SH-SY5Y (cell line): ENCODE measurements around the gene ELF2.

Experiments used
- GATA2 ChIP-seq: IDR thresholded peaks from 2 replicates; pipeline ENCODE4 v1.6.1; 2011; ENCODE audit warnings: mild to moderate bottlenecking, low read depth, low read length
- GATA3 ChIP-seq: IDR thresholded peaks from 2 replicates; pipeline ENCODE4 v1.6.1; 2011; ENCODE audit warnings: low read depth, mild to moderate bottlenecking, low read length, moderate library complexity

The ELF2 gene

DNA sequence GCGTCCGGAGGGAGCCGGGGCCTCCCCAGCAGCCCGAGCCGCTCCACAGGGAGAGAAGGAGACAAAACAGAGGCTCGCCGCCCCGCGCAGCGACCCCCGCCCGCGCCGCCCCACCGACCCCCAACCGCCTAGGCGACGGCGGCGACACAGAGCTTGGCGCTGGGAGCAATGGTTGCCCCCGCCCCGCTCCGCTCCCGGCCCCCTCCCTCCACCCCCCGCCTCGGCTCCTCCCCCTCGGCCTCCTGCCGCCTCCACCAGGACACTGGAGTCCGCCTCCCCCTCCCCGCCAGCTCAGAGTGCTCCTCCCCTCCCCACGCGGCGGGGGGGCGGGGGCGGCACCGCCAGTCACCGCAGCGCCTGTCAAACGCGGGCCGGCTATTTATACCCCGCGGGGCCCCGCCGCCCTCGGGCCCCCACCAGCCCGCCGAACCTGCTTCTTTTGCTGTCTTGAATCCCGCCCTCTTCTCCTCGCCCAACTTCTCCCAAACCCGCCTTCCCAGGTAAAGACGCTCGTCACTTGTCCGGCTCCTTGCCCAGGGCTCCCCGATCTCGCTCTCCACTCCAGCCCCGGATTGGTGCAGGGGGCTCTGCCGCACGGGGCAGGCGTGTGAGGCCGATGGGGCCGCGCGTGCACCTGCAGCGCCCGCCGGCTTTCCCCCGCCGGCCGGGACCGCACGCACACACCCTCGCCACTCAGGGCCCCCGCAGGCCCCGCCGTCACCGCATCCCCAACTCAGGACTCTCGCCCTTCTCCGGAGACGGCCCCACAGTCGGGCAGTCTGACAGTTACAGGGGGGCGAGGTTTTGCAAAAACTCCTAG, at the start of gene ELF2:
TSS of gene ELF2 (minus strand) at position 170 of the 820 bp plus-strand sequence. CDS start 39,517 bp downstream, outside the sequence.
- TF ChIP-seq GATA2 (no peak), GATA3 (no peak)

GRCh38 chr4:139223682-139224317, 46.8 kb upstream of the ELF2 start:
- no peak for TF ChIP-seq GATA2
- no peak for TF ChIP-seq GATA3

- TF ChIP-seq GATA2 (no peak), GATA3 (no peak)
Observed at GRCh38 chr4:139222215-139222614, 45.2 kb upstream of the ELF2 start.

- no peak for TF ChIP-seq GATA3
- TF ChIP-seq GATA2: no peak
Observed at GRCh38 chr4:139221687-139222086, 44.7 kb upstream of the ELF2 start.

DNA sequence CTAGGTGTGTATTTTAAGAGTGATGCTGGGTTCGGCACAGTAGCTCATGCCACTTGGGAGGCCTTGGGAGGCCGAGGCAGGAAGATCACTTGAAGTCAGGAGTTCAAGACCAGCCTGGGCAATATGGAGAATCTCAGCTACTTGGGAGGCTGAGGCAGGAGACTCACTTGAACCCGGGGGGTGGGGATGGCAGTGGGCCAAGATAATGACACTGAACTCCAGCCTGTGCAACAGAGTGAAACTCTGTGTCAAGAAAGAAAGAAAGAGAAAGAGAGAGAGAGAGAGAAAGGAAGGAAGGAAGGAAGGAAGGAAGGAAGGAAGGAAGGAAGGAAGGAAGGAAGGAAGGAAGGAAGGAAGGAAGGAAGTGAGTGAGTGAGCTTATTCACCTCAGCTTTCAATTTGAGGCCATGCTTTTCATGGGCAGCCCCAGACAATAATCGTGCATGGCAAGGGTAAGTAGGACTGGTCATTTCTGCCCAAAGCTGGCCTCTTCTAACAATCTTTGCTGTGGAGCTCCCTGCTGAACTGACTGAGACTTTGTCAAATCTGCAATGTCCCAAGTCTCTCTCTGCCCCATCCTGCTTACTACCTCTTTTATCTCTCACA, 42.5 kb upstream of the ELF2 start:
- no peak for TF ChIP-seq GATA3
- TF ChIP-seq GATA2: no peak

- TF ChIP-seq GATA2 (no peak), GATA3 (no peak)
Observed at GRCh38 chr4:139214039-139214534, 37.1 kb upstream of the ELF2 start.

- no peak for TF ChIP-seq GATA3
- TF ChIP-seq GATA2: no peak
Observed at GRCh38 chr4:139212900-139213299, 35.9 kb upstream of the ELF2 start.

DNA sequence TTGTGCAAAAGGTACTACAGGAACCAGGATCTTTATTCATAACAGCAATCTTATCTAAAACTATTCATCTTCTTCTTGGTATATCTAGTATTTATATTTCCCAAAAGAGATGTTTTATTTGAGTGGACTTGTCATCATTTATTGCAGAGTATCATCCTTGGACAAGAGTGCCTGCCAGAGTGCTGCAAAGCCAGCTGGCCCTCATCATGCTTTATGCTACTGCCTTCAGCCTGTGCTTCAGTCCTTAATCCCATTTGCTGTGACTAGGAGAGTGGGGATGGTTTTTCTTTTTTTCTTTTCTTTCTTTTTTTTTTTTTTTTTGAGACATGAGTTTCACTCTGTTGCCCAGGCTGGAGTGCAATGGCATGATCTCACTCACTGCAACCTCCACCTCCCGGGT, 33.5 kb upstream of the ELF2 start:
- no peak for TF ChIP-seq GATA3
- no peak for TF ChIP-seq GATA2

DNA sequence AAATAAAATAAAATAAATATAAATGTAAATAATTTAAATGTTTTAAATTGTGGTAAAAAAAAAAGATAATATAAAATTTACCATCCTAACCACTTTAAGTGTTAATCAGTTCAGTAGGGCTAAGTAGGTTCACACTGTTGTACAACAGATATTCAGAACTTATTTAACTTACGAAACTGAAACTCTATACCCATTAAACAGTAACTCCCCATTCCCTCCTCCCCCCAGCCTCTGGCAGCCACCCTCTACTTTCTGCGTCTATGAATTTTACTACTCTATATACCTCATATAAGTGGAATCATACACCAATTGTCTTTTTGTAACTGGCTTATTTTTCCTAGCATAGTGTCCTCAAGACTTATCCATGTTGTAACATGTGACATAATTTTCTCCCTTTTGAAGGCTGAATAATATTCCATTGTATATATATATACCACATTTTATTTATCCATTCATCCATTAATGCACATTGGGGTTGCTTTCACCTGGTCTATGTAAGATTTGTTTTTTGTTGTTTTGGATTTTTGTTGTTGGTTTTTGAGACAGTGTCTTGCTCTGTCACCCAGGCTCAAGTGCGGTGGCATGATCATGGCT, 32.5 kb upstream of the ELF2 start:
- TF ChIP-seq GATA3: no peak
- TF ChIP-seq GATA2: no peak

GRCh38 chr4:139208404-139208945, 31.5 kb upstream of the ELF2 start:
- no peak for TF ChIP-seq GATA2
- TF ChIP-seq GATA3: no peak

DNA sequence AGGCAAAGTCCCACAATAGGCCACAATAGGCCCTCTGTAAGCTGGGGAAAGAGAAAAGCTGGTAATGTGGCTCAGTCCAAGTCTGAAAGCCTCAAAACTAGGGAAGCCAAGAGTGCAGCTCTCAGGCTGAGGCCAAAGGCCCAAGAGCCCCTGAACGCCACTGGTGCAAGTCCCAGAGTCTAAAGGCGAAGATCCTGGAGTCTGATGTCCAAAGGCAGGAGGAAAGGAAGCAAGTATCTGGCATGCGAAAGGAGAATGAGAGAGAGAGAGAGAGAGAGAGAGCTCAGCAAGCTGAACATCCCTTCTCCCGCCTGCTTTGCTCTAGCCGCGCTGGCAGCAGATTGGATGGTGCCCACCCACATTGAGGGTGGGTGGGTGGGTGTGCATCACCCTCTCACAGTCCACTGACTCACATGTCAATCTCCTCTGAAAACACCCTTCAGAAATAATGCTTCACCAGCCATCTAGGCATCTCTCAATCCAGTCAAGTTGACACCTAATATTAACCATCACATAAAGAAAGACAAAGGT, 30.9 kb upstream of the ELF2 start:
- TF ChIP-seq GATA3: no peak
- no peak for TF ChIP-seq GATA2

DNA sequence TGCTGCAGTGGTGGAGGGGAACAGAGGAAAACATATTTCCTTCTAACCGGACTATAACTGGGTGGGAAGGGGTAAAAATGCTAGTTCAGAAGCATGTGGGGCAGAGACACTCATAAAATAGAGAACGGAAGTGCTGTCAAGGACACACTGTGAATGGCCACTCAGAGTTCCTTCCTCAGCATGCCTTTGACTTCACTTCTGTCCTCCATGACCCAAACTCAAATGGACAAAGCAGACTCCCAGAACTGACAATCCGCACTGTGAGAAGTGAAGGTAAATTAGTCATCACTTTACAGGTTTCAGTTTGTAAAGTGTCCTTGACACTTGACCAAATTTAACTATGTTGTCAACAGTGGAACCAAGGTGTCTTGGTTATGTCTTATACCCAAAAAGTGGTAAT, 30.2 kb upstream of the ELF2 start:
- TF ChIP-seq GATA3 (no peak), GATA2 (no peak)

GRCh38 chr4:139202991-139203390, 26.0 kb upstream of the ELF2 start:
- TF ChIP-seq GATA3 (no peak), GATA2 (no peak)

GRCh38 chr4:139200506-139200905, 23.5 kb upstream of the ELF2 start:
- no peak for TF ChIP-seq GATA3
- no peak for TF ChIP-seq GATA2

DNA sequence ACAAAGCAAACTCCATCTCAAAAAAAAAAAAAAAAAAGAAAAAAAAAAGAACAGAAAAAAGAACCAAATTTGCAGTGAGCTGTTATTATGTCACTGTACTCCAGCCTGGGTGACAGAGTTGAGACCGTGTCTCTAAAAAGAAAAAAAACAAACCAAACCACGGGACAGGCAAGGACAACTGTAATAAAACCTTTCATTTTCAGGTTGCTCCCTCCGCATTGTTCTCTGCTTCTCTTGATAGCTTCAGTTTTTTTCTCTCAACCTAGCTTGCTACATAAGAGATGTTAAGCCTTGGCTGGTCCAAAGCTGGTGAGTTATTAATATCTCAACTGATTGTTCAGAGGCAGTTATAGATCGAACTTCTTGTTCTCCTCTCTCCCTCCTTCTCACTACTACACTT, 23.1 kb upstream of the ELF2 start:
- no peak for TF ChIP-seq GATA3
- no peak for TF ChIP-seq GATA2
